ENCODE measurements around the gene KMT5C.

GRCh38 chr19:55348317-55349034 lies 8.8 kb downstream of the KMT5C start:
- TF ChIP-seq POLR2A (IDR thresholded peaks at IDR 0.05; ENCODE audit: low read depth) (no peak), CTCF (IDR thresholded peaks at IDR 0.05) (no peak), EP300 (IDR thresholded peaks at IDR 0.05) (no peak)

Measured in esophagus muscularis mucosa (tissue), 4 donors.